Activated naive CD4-positive, alpha-beta T cell treated with anti-CD3 and anti-CD28 coated beads, Interleukin-2, amount 50 U/mL, for 16 hours (primary cell): Measurements from ENCODE around the gene TMEM86B.

ENCODE experiments used
- DNase-seq: peaks from one replicate; pipeline ENCODE4 v3.0.0-alpha.2; 2020

The TMEM86B gene

GRCh38 chr19:55228403-55229031 lies at the start of gene TMEM86B:
TMEM86B (minus strand) TSS chr19:55228763; CDS start chr19:55228741, 22 bp downstream.
- no peak for DNase-seq

- no peak for DNase-seq
Observed at GRCh38 chr19:55277494-55277893, 48.9 kb upstream of the TMEM86B start.

- no peak for DNase-seq
Observed at GRCh38 chr19:55276720-55277430, 48.3 kb upstream of the TMEM86B start.

GRCh38 chr19:55275851-55276719 lies 47.5 kb upstream of the TMEM86B start:
- DNase-seq = no peak

GRCh38 chr19:55273978-55274707 lies 45.6 kb upstream of the TMEM86B start:
- no peak for DNase-seq

- DNase-seq = no peak
Observed at GRCh38 chr19:55272142-55272541, 43.6 kb upstream of the TMEM86B start.

- DNase-seq = no peak
Observed at GRCh38 chr19:55270172-55270942, 41.8 kb upstream of the TMEM86B start.

GRCh38 chr19:55269299-55269698 lies 40.7 kb upstream of the TMEM86B start:
- no peak for DNase-seq

- no peak for DNase-seq
Observed at GRCh38 chr19:55266840-55267239, 38.3 kb upstream of the TMEM86B start.

GRCh38 chr19:55266404-55266803 lies 37.8 kb upstream of the TMEM86B start:
- no peak for DNase-seq

- no peak for DNase-seq
Observed at GRCh38 chr19:55265723-55266386, 37.3 kb upstream of the TMEM86B start.

- no peak for DNase-seq
Observed at GRCh38 chr19:55265173-55265572, 36.6 kb upstream of the TMEM86B start.

- DNase-seq = no peak
Observed at GRCh38 chr19:55264531-55264930, 36.0 kb upstream of the TMEM86B start.

GRCh38 chr19:55262359-55262758 lies 33.8 kb upstream of the TMEM86B start:
- no peak for DNase-seq

GRCh38 chr19:55261671-55262126 lies 33.1 kb upstream of the TMEM86B start:
- no peak for DNase-seq

- no peak for DNase-seq
Observed at GRCh38 chr19:55259540-55260210, 31.1 kb upstream of the TMEM86B start.

- DNase-seq = peak; percentile 95
Observed at GRCh38 chr19:55258828-55259539, 30.4 kb upstream of the TMEM86B start, which contains the start of gene PPP6R1. PPP6R1 (minus strand) TSS chr19:55259017; CDS start chr19:55247103, 11,914 bp downstream.

GRCh38 chr19:55258476-55258827 lies 29.9 kb upstream of the TMEM86B start:
- DNase-seq = peak; percentile 65

GRCh38 chr19:55257461-55258420 lies 29.2 kb upstream of the TMEM86B start:
- DNase-seq = no peak
